HG02759 (cell line): ENCODE data around the gene ITGAX.
"Not testable (repeated sequence)": the region's sequence is repeated elsewhere in the genome, so short reads cannot be mapped to it uniquely, and the experiment has no call there.

Experiments used
- ATAC-seq: cut with Tn5 transposase; IDR thresholded peaks from one replicate; pipeline ENCODE4 v1.9.1; 2021; ENCODE audit warnings: mild to moderate bottlenecking, moderate library complexity; ENCODE audit not compliant: unreplicated experiment

Gene ITGAX

GRCh38 chr16:31404353-31405064, 49.5 kb downstream of the ITGAX start:
- no peak for ATAC-seq

DNA sequence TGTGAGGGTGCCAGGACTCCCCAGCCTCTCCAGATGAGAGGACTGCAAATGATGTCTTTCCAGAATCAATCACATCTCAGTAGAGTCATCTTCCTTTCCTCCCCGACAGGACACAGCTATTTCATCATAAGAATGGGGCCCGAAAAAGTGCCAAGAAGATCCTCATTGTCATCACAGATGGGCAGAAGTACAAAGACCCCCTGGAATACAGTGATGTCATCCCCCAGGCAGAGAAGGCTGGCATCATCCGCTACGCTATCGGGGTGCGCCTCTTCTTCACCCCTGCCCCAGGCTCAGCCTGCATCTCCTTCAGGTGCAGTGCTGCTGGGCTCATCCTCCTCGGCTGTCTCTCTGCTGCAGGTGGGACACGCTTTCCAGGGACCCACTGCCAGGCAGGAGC, 52.4 kb downstream of the ITGAX start:
- ATAC-seq = no peak

DNA sequence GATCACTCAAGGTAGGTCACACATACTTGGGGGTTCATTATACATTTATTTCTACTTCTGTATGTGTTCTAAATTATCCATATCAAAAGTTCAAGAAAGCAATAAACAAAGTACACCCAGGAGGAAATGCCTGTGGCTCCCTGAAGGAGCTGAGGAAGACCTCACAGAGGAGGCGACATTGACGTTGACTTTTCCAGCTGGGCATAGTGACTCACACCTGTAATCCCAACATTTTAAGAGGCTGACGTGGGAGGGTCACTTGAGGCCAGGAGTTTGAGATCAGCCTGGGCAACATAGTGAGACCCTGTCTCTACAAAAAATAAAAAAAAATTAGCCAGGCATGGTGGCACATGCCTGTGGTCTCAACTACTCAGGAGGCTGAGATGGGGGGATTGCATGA, 54.5 kb downstream of the ITGAX start:
- ATAC-seq = no peak

- ATAC-seq = no peak
Observed at GRCh38 chr16:31410082-31410481, 55.1 kb downstream of the ITGAX start.

DNA sequence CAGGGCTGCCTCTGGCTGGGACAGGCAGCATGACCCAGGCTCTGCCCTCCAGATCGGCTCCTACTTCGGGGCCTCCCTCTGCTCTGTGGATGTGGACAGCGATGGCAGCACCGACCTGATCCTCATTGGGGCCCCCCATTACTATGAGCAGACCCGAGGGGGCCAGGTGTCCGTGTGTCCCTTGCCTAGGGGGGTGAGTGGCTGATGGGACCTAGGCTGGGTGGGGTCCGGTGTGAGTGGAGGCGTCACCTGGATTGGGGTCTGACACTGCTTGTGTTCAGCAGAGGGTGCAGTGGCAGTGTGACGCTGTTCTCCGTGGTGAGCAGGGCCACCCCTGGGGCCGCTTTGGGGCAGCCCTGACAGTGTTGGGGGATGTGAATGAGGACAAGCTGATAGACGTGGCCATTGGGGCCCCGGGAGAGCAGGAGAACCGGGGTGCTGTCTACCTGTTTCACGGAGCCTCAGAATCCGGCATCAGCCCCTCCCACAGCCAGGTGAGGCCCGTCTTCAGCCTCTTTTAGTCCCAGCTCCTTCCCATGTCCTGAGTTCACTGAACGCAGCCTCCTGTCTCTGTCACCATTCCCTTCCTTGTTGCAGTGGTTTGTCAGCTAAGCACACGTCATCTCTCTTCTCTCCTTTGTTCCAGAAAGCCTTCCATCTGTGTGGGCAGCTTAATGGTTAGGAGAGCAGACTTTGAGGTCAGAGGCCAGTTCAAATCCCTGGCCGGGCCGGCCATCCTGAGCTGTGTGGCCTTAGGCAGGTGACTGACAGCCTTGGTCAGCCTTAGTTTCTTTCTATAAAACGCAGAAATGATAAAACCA, 56.3 kb downstream of the ITGAX start:
- ATAC-seq = no peak

- no peak for ATAC-seq
Observed at GRCh38 chr16:31412750-31413149, 57.8 kb downstream of the ITGAX start.

DNA sequence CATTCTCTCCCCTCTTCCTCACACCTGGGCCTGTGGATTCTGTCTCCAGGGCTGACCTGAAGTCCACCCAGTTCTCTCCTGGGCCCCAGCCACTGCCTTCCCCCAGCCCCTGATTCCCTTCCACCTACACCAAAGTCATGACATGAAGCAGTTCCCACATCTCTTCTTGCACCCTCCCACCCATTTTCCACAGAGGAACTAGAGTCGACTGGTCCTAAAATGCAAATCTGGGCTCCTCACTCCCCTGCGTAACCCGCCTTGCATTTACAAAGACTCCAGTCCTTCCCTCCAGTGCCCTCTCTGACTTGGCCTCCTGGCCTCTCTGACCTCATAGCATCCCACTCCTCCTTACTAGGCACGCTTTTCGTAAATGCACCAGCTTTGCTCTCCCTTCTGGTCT, 58.4 kb downstream of the ITGAX start:
- no peak for ATAC-seq

GRCh38 chr16:31413943-31414342, 59.0 kb downstream of the ITGAX start:
- ATAC-seq = no peak

DNA sequence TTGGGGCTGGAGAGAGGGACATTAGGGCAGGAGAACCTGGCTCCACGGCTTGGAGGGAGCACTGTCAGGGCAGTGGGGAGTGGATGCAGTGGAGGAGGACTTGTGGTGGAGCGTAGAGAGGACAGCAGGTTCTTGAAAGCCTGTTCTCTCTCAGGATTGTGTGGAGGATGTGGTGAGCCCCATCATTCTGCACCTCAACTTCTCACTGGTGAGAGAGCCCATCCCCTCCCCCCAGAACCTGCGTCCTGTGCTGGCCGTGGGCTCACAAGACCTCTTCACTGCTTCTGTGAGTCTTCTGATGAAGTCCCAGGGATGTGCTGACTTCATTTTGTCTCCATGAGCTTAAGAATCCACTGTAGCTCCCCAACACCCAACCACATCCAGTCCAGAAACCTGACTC, 59.7 kb downstream of the ITGAX start:
- no peak for ATAC-seq

DNA sequence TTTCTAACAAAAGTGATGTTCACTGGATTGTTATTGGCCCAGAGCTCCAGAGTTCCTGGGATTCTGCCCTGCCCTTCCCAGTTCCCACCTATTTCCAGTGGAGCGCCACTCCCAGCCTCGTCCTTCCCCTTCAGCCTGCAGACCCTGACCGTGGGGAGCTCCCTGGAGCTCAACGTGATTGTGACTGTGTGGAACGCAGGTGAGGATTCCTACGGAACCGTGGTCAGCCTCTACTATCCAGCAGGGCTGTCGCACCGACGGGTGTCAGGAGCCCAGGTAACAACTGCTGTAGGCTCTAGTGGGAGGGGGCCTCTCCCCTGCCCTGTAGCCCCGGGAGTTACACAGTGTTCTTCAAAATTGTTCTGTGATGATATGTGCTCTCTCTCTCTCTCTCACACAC, 61.4 kb downstream of the ITGAX start:
- no peak for ATAC-seq

GRCh38 chr16:31417036-31417435, 62.1 kb downstream of the ITGAX start:
- not testable (repeated sequence) for ATAC-seq

GRCh38 chr16:31417916-31418315, 62.9 kb downstream of the ITGAX start:
- ATAC-seq = no peak

DNA sequence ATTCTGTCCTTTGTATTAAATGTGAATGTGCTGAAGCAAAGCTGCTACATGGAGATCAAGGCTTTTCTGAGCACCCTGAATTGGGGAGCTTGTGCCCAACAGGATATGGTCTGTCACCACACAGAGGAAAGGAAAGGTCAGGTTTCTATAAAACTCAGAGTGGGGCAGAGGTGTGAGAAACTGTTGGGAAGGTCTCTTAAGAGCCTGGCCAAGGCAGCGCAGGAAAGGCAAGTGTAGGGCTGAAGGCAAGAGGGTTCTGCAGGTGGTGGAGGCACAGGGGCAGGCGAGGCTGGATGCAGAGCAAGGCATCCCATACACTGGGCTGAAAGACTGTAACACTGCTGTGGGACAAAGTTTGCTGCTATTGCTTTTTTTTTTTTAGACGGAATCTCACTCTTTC, 65.1 kb downstream of the ITGAX start:
- ATAC-seq = no peak

DNA sequence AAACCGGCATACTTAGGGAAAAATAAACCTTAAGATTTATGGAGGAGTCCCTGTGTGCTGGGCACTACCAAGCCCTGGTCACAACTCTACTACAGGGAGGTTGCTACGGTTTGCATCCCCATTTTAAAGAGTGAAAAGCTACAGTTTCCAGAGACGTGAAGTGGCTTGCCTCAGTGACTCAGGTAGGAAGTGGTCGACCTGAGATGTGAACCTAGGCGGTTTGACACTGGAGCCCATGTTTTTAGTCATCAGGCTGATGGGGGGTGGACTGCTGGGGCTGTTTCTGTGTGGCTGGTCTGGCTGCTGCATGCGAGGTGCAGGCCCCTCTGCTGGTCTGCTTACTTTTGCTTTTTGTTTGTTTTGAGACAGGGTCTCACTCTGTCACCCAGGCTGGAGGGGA, 66.6 kb downstream of the ITGAX start:
- no peak for ATAC-seq

GRCh38 chr16:31423241-31423640, 68.3 kb downstream of the ITGAX start:
- no peak for ATAC-seq

- no peak for ATAC-seq
Observed at GRCh38 chr16:31423801-31424200, 68.8 kb downstream of the ITGAX start.

DNA sequence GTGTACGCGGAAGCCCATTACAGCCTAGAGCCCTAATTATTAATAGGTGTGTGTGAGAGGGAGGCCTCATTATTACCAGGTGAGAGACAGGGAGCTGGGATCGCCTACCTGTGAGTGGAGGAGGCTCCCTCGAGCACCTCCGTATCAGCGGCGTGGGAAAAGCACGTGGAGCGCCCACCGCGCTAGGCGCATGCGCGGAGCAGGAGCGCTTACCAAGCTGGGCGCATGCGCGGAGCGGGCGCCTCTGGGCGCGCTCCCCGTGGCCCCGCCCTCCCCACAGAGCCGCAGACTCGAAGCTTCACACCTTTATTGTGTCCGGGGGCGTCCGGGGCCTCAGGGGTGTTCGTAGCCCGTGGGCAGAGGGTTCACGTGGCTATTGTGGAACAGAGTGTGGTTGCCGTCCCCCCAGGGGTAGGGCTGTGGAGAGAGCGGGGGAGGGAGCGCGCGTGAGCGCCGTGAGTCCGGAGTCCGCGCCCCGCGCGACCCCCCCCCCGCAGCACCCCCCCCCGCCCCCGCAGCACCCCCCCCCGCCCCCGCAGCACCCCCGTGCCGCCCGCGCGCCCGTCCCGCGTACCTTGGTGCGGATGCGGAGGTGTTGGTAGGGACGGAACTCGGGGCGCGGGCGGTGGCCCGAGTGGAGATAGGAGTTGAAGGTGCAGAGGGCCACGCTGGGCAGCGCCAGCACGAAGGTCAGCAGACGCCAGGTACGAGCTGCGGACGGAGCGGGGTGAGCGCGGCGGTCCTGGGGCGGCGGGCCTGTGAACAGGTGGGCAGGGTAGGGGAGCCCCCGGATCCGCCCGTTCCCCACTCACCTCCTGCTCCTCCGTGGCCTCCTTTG, 72.7 kb downstream of the ITGAX start:
- no peak for ATAC-seq

- no peak for ATAC-seq
Observed at GRCh38 chr16:31428279-31428597, 73.3 kb downstream of the ITGAX start, which contains the start of gene COX6A2. Gene COX6A2 (minus strand): TSS chr16:31428360. CDS start chr16:31428325, 35 bp downstream.

DNA sequence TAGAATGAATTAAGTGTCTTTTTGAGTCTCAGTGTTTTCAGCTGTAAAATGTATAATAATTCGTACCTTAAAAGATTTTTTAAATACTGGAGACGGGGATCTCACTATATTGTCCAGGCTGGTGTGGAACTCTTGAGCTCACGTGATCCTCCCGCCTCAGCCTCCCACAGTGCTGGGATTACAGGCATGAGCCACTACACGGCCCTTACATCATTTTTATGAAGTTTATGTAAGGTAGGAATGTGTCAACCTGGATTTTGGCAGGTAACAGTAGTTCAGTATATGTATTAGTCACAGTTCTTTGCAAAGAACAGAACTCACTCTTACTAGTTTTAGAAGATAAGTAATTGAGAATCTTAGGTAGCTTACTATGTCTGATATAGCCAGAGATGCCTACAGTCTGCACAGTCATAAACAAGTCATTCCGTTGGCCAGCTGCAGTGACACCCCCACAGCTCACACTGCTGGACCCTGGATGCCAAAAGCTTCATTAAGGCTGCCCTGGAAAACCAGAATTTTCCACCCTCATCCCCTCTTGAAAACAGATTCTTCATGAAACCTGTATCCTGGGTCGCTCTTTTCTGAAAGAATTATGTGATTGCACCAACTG, 73.8 kb downstream of the ITGAX start:
- no peak for ATAC-seq

DNA sequence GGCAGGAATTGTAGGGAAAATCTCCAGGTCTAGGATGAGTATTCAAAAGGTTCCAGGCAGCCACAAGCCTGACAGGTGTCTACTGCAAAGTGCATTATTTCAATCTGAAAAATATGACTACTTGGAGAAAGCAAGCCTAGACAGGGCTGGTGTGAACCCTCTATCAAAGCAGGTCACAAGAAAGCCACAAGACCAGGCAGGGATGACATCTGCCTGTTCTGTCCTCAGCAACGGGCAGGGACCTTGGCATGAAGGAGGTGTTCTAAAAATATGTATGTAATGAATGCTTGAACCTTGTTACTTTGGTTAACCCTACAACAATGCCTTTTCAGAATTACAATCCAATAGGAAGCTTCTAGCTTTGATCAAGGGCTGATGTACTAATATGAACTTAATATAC, 74.3 kb downstream of the ITGAX start:
- ATAC-seq = no peak

DNA sequence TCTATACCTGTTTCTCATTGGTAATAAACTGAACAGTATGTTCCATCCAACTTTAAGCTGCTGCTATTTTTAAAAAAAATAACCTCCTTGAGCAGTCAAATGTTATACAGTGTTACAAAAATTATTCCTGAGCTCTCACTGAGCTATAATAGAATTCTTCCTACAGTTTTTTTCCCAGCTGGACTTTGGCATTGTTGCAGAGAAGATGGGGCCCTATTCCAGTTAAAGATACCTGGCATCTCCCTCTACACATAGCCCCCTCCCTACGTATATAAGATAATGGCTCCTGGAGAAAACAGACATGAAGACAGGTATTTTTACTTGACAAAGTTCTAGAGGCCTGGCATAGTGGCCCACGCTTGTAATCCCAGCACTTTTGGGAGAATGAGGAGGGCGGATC, 74.8 kb downstream of the ITGAX start:
- ATAC-seq = no peak
